Fibroblast of skin of right quadriceps (primary cell): Measurements from ENCODE around the gene BRCC3.

ENCODE experiments used
- DNase-seq: peaks from one replicate; pipeline ENCODE4 v3.0.0-alpha.2; 2013

BRCC3 gene

GRCh38 chrX:155070975-155071693 is at the start of gene BRCC3, which contains the start of the genes CMC4 and MTCP1:
TSS of gene BRCC3 (plus strand) at chrX:155071508. CDS start at chrX:155071528, 20 bp downstream.
TSS of gene CMC4 (minus strand) at chrX:155071136. CDS start at chrX:155064023, 7,113 bp downstream.
TSS of gene MTCP1 (minus strand) at chrX:155071136. CDS start at chrX:155066010, 5,126 bp downstream.
- DNase-seq, result peak; percentile 75

GRCh38 chrX:155022585-155022984 is 48.7 kb upstream of the BRCC3 start, which contains the start of gene F8:
TSS of gene F8 (minus strand) at chrX:155022723. CDS start at chrX:155022552, 171 bp downstream.
- DNase-seq, result no peak

- DNase-seq, result no peak
Measured at GRCh38 chrX:155023907-155024833, 47.1 kb upstream of the BRCC3 start.

GRCh38 chrX:155026420-155026726 is 44.9 kb upstream of the BRCC3 start:
- no peak for DNase-seq

- DNase-seq, result peak; percentile 91
Measured at GRCh38 chrX:155026727-155027508, 44.4 kb upstream of the BRCC3 start, which contains the start of gene FUNDC2. TSS of gene FUNDC2 (plus strand) at chrX:155026844. CDS start at chrX:155026939, 95 bp downstream.

GRCh38 chrX:155027509-155028066 is 43.7 kb upstream of the BRCC3 start:
- peak; percentile 67 for DNase-seq

- no peak for DNase-seq
Measured at GRCh38 chrX:155028129-155028528, 43.2 kb upstream of the BRCC3 start.

- DNase-seq, result peak; percentile 12
Measured at GRCh38 chrX:155028877-155029291, 42.4 kb upstream of the BRCC3 start.

GRCh38 chrX:155031657-155032056 is 39.7 kb upstream of the BRCC3 start:
- DNase-seq, result no peak

- no peak for DNase-seq
Measured at GRCh38 chrX:155035688-155036087, 35.6 kb upstream of the BRCC3 start.

- DNase-seq, result no peak
Measured at GRCh38 chrX:155046129-155046810, 25.0 kb upstream of the BRCC3 start.

GRCh38 chrX:155046811-155047528 is 24.3 kb upstream of the BRCC3 start:
- no peak for DNase-seq

GRCh38 chrX:155048977-155049619 is 22.2 kb upstream of the BRCC3 start:
- DNase-seq, result peak; percentile 33

GRCh38 chrX:155052738-155053498 is 18.4 kb upstream of the BRCC3 start:
- no peak for DNase-seq

GRCh38 chrX:155053656-155054055 is 17.7 kb upstream of the BRCC3 start:
- DNase-seq, result no peak

GRCh38 chrX:155054255-155054654 is 17.1 kb upstream of the BRCC3 start:
- no peak for DNase-seq

- DNase-seq, result no peak
Measured at GRCh38 chrX:155055494-155055893, 15.8 kb upstream of the BRCC3 start.

- DNase-seq, result no peak
Measured at GRCh38 chrX:155056471-155056870, 14.8 kb upstream of the BRCC3 start.

GRCh38 chrX:155056877-155057792 is 14.2 kb upstream of the BRCC3 start:
- peak; percentile 66 for DNase-seq
